Osteoblast (primary cell): ENCODE measurements around the gene CBX5. TPM values are rescaled to one million over a fixed set of nuclear protein-coding genes. Genes with fewer than 3 reads are reported as not detected.
A peak's percentile ranks its signal among the peaks of the same experiment; 100 is the strongest.
"Not testable (repeated sequence)": the region's sequence is repeated elsewhere in the genome, so short reads cannot be mapped to it uniquely, and the experiment has no call there.

Experiments used
- DNase-seq: peaks from one replicate; pipeline ENCODE4 v3.0.0; 2011; ENCODE audit warnings: low spot score, mixed read lengths; ENCODE audit not compliant: insufficient read length; ENCODE audit errors: missing footprints
- H2AFZ ChIP-seq: 2 replicates; pipeline ENCODE4 v1.6.0; 2011; ENCODE audit warnings: mild to moderate bottlenecking, low read length
- H3K27ac ChIP-seq: 2 replicates; pipeline ENCODE4 v1.5.1; 2011; ENCODE audit warnings: mild to moderate bottlenecking, low read depth, low read length, moderate library complexity
- H3K27me3 ChIP-seq: 2 replicates; pipeline ENCODE4 v1.6.0; 2012; ENCODE audit warnings: mild to moderate bottlenecking, control low read depth, inconsistent platforms, low read length, moderate library complexity; ENCODE audit not compliant: insufficient read depth
- H3K36me3 ChIP-seq: 2 replicates; pipeline ENCODE4 v1.5.1; 2011; ENCODE audit warnings: mild to moderate bottlenecking, low read length, control low read depth, moderate library complexity; ENCODE audit not compliant: insufficient read depth
- H3K4me1 ChIP-seq: 2 replicates; pipeline ENCODE4 v1.5.1; 2011; ENCODE audit warnings: mild to moderate bottlenecking, low read length, control low read depth, moderate library complexity; ENCODE audit not compliant: insufficient read depth
- H3K4me2 ChIP-seq: 2 replicates; pipeline ENCODE4 v1.6.0; 2011; ENCODE audit warnings: mild to moderate bottlenecking, low read length; ENCODE audit not compliant: insufficient read depth
- H3K4me3 ChIP-seq: fragments of 200-600 bp; sonication (generic); 3 replicates; pipeline ENCODE4 v1.5.1; 2012; ENCODE audit warnings: mild to moderate bottlenecking, low read length, inconsistent platforms; ENCODE audit not compliant: insufficient read depth
- H3K79me2 ChIP-seq: 2 replicates; pipeline ENCODE4 v1.6.0; 2012; ENCODE audit warnings: mild to moderate bottlenecking, low read length, control low read depth, inconsistent platforms; ENCODE audit not compliant: insufficient read depth
- H3K9me3 ChIP-seq: 2 replicates; pipeline ENCODE4 v1.5.1; 2011; ENCODE audit warnings: low read depth, low read length, control low read depth
- H4K20me1 ChIP-seq: 2 replicates; pipeline ENCODE4 v1.6.0; 2012; ENCODE audit warnings: mild to moderate bottlenecking, low read length, control low read depth; ENCODE audit not compliant: insufficient read depth
- total RNA-seq: library from RNA; depleted of rRNA; stranded (reverse); fragments of >200 nt; gene quantifications from 2 replicates; pipeline ENCODE4 v1.2.3, GENCODE V29; 2012
- TF ChIP-seq, protein P1 (sequence below): IDR thresholded peaks from 2 replicates; pipeline ENCODE4 v1.5.1; 2011; ENCODE audit warnings: mild to moderate bottlenecking, low read depth, low read length, moderate library complexity; ENCODE audit errors: extremely low read depth

Gene CBX5
- total RNA-seq, 1 donor: 37.6 TPM

DNA sequence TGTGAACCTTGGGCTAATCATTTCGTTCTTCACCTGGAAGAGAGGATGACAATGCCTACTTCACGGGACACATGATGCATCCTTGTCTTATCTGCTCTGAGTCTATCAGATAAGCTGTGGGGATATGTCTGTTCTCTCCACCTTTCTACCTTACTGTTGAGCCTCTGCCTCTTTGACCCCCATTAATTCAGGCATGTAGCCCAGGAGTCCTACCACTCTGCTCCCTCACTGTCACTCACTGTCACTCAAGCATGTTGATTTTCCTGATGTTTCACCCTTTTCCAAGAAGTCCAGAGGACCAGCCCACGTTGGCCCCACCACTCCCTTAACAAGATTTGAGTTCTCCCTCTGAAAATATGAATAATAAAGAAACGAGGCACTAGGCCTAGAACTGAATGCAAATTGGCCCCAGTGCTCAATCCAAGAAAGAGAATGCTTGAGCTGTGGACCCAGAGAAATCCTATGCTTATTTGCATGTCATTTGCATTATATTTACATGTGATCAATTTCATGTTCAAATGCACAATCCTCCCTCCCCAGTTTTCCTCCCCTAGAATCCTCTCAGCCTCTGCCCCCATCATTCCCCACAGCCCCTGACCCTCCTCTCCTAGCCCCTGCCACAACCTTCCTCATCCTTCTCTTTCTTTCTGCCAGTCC is 84.7 kb downstream of the CBX5 start:
- Histone ChIP-seq H3K36me3 (no peaks in the 10 kb centered on the region), H3K4me3 (peak overlapping the region; percentile 24), H4K20me1 (no peaks in the 10 kb centered on the region), H3K4me1 (peaks cover 38% of the 10 kb centered on the region), H3K9me3 (no peaks in the 10 kb centered on the region), H3K27ac (no peak overlapping the region), H3K27me3 (no peaks in the 10 kb centered on the region), H3K4me2 (peak overlapping the region; percentile 49), H3K79me2 (no peaks in the 10 kb centered on the region), H2AFZ (peak overlapping the region; percentile 71)
- TF ChIP-seq, protein P1, sequence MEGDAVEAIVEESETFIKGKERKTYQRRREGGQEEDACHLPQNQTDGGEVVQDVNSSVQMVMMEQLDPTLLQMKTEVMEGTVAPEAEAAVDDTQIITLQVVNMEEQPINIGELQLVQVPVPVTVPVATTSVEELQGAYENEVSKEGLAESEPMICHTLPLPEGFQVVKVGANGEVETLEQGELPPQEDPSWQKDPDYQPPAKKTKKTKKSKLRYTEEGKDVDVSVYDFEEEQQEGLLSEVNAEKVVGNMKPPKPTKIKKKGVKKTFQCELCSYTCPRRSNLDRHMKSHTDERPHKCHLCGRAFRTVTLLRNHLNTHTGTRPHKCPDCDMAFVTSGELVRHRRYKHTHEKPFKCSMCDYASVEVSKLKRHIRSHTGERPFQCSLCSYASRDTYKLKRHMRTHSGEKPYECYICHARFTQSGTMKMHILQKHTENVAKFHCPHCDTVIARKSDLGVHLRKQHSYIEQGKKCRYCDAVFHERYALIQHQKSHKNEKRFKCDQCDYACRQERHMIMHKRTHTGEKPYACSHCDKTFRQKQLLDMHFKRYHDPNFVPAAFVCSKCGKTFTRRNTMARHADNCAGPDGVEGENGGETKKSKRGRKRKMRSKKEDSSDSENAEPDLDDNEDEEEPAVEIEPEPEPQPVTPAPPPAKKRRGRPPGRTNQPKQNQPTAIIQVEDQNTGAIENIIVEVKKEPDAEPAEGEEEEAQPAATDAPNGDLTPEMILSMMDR: no peak
- no peak for DNase-seq

- not testable (repeated sequence) for H3K9me3 ChIP-seq, H2AFZ ChIP-seq, H4K20me1 ChIP-seq, H3K4me3 ChIP-seq, DNase-seq, H3K4me2 ChIP-seq, H3K27me3 ChIP-seq, H3K79me2 ChIP-seq, H3K36me3 ChIP-seq, H3K27ac ChIP-seq
- peaks cover 38% of the 10 kb centered on the region for H3K4me1 ChIP-seq
Observed at GRCh38 chr12:54194611-54195010, 85.3 kb downstream of the CBX5 start.

DNA sequence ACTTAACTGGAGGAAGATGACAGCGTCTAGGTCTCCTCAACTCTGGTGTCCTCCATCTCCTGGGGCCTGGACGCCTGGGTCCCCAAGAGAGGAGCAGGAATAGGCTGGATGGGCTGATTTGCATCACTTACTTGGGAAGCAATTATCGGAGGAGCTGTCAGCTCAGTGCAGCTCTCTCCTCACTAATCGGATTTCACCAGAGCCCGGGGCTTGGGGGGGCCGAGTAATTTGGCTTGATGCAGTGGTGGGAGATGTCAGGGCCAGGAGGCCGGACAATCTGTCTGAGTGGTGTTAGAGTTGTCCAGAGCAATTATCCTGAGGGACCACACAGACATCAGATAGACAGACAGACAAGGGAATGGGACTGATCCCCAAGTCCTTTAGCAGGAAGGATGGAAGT is 86.5 kb downstream of the CBX5 start:
- Histone ChIP-seq H3K4me2 (no peak overlapping the region), H3K79me2 (no peaks in the 10 kb centered on the region), H3K27ac (no peak overlapping the region), H4K20me1 (no peaks in the 10 kb centered on the region), H2AFZ (no peak overlapping the region), H3K9me3 (no peaks in the 10 kb centered on the region), H3K4me1 (peaks cover 41% of the 10 kb centered on the region), H3K4me3 (no peak overlapping the region), H3K27me3 (no peaks in the 10 kb centered on the region), H3K36me3 (no peaks in the 10 kb centered on the region)
- TF ChIP-seq, protein P1: no peak
- no peak for DNase-seq

- H3K4me1 ChIP-seq: peaks cover 32% of the 10 kb centered on the region
- H3K27me3 ChIP-seq: no peaks in the 10 kb centered on the region
- TF ChIP-seq, protein P1: peak; percentile 93
- H4K20me1 ChIP-seq: no peaks in the 10 kb centered on the region
- peak; percentile 94 for DNase-seq
- peak overlapping the region; percentile 76 for H2AFZ ChIP-seq
- H3K4me2 ChIP-seq: peak overlapping the region; percentile 35
- peaks cover 12% of the 10 kb centered on the region for H3K79me2 ChIP-seq
- H3K36me3 ChIP-seq: no peaks in the 10 kb centered on the region
- no peak overlapping the region for H3K27ac ChIP-seq
- H3K4me3 ChIP-seq: no peak overlapping the region
- H3K9me3 ChIP-seq: no peaks in the 10 kb centered on the region
Observed at GRCh38 chr12:54191550-54192022, 88.3 kb downstream of the CBX5 start.
